ENCODE measurements around the gene PLA2G5. TPM values are rescaled to one million over a fixed set of nuclear protein-coding genes. Genes with fewer than 3 reads are reported as not detected.

The PLA2G5 gene
- total RNA-seq, 4 donors from 2014 or later: 0.87 to 4.7 (median 2.2) TPM

- no peak for TF ChIP-seq EP300 (IDR thresholded peaks at IDR 0.05)
- no peak for TF ChIP-seq CTCF (IDR thresholded peaks at IDR 0.05)
- TF ChIP-seq POLR2A (IDR thresholded peaks at IDR 0.05): no peak
- H3K27me3 ChIP-seq: no peaks in the 10 kb centered on the region
- no peaks in the 10 kb centered on the region for H3K36me3 ChIP-seq
- no peak for DNase-seq (ENCODE audit: low spot score in 2 of 2)
- peaks cover 0 to 14% (median 0%) of the 10 kb centered on the region in 4 donors for H3K9me3 ChIP-seq
- no peak overlapping the region for H3K4me3 ChIP-seq
- H3K27ac ChIP-seq: no peak overlapping the region
- 82 to 90% methylated on average over 4 to 7 of the region's 7 CpGs for WGBS, 2 donors
- H3K4me1 ChIP-seq: peaks cover 0 to 8% (median 0%) of the 10 kb centered on the region in 4 donors
Observed at GRCh38 chr1:20096840-20097447, 26.9 kb downstream of the PLA2G5 start.

- 51 to 58% methylated on average over 3 of the region's 3 CpGs for WGBS, 2 donors
- Histone ChIP-seq H3K4me3 (no peak overlapping the region), H3K36me3 (no peaks in the 10 kb centered on the region), H3K9me3 (peaks cover 0 to 14% (median 0%) of the 10 kb centered on the region in 4 donors), H3K27me3 (no peaks in the 10 kb centered on the region), H3K27ac (no peak overlapping the region), H3K4me1 (no peaks in the 10 kb centered on the region)
- TF ChIP-seq POLR2A (IDR thresholded peaks at IDR 0.05): no peak
- TF ChIP-seq EP300 (IDR thresholded peaks at IDR 0.05): no peak
- no peak for TF ChIP-seq CTCF (IDR thresholded peaks at IDR 0.05)
- DNase-seq (ENCODE audit: low spot score in 2 of 2): no peak
Observed at GRCh38 chr1:20099533-20099932, 29.5 kb downstream of the PLA2G5 start.

DNA sequence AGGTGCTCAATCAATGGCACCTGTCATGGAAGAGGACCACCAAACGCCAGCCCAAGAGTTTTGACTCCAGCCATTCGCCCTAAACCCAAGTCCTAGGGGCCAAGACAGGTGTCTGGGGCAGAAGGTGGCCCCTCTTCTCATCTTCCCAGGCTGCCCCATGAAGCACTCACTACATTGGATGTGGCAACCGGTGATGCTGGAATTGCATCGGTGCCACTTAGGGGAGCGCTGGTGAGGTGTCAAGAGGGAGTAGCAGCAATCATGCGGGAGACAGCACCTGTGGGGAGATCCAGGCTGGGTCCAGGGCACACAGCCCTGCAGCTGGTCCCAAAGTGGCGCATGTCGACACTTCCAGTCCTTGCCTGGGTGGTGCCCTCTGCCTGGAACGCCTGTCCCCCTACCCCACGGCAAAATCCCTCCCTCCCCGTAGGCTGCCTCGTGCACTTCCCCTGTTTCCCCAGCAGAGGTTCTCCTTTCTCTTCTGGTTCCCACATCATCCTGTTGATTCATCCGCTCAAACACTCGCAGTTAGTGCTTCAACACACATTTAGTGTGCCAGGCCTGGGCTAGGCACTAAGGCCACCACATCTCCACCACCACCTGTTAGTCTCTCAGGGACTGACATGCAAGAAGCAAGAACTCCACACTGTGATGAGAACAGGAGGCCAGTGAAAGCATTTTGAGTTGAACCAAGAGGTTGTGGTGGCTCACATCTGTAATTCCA lies 30.8 kb downstream of the PLA2G5 start:
- Histone ChIP-seq H3K9me3 (peaks cover 0 to 14% (median 0%) of the 10 kb centered on the region in 4 donors), H3K27ac (no peak overlapping the region), H3K27me3 (no peaks in the 10 kb centered on the region), H3K36me3 (no peaks in the 10 kb centered on the region), H3K4me3 (no peak overlapping the region), H3K4me1 (no peaks in the 10 kb centered on the region)
- TF ChIP-seq EP300 (IDR thresholded peaks at IDR 0.05) (no peak), CTCF (IDR thresholded peaks at IDR 0.05) (peak; percentile 29 to 62 (median 55)), POLR2A (IDR thresholded peaks at IDR 0.05) (no peak)
- 40 to 44% methylated on average over 13 to 14 of the region's 14 CpGs for WGBS, 2 donors
- DNase-seq (ENCODE audit: low spot score in 2 of 2): peak in 1 of 2 donors; percentile 43

GRCh38 chr1:20102875-20103274 lies 32.9 kb downstream of the PLA2G5 start:
- Histone ChIP-seq H3K4me1 (no peaks in the 10 kb centered on the region), H3K27ac (no peak overlapping the region), H3K4me3 (no peak overlapping the region), H3K36me3 (no peaks in the 10 kb centered on the region), H3K9me3 (peaks cover 0 to under 1% (median 0%) of the 10 kb centered on the region in 4 donors), H3K27me3 (no peaks in the 10 kb centered on the region)
- TF ChIP-seq CTCF (IDR thresholded peaks at IDR 0.05): no peak
- no peak for TF ChIP-seq POLR2A (IDR thresholded peaks at IDR 0.05)
- TF ChIP-seq EP300 (IDR thresholded peaks at IDR 0.05): no peak
- 66 to 85% methylated on average over 1 of the region's 1 CpG for WGBS, 2 donors
- DNase-seq (ENCODE audit: low spot score in 2 of 2): no peak

DNA sequence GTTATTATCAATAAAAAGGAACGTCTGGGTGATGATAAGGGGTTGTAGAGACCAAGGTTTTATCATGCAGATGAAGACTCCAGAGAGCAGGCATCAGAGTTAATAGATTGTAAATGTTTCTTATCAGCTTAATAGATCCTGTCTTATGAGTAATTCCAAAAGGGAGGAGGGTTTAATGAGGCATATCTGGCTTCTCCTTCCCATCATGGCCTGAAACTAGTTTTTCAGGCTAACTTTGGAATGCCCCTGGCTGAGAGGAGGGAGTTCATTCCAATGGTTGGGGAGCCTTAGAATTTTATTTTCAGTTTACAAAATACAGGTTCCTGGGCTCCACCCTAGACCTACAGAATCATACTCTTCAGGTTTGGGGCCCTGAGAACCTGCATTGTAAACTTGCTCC lies 35.9 kb downstream of the PLA2G5 start:
- no peaks in the 10 kb centered on the region for H3K9me3 ChIP-seq
- H3K27me3 ChIP-seq: no peaks in the 10 kb centered on the region
- 50 to 51% methylated on average over 1 of the region's 1 CpG for WGBS, 2 donors
- H3K36me3 ChIP-seq: no peaks in the 10 kb centered on the region
- no peak overlapping the region for H3K4me3 ChIP-seq
- no peaks in the 10 kb centered on the region for H3K4me1 ChIP-seq
- no peak for DNase-seq (ENCODE audit: low spot score in 2 of 2)
- H3K27ac ChIP-seq: no peak overlapping the region
- TF ChIP-seq POLR2A (IDR thresholded peaks at IDR 0.05) (no peak), EP300 (IDR thresholded peaks at IDR 0.05) (no peak), CTCF (IDR thresholded peaks at IDR 0.05) (no peak)
